Measurements from ENCODE around the gene ERMAP.
"Not testable (repeated sequence)": the region's sequence is repeated elsewhere in the genome, so short reads cannot be mapped to it uniquely, and the experiment has no call there.

Gene ERMAP

GRCh38 chr1:42847111-42847595, 30.2 kb downstream of the ERMAP start:
- FAIRE-seq = peak; percentile 36

GRCh38 chr1:42847721-42848460, 31.0 kb downstream of the ERMAP start:
- FAIRE-seq (no peak), DNase-seq (ENCODE audit: insufficient read length) (no peak)
- TF ChIP-seq POLR2A (IDR thresholded peaks at IDR 0.05; ENCODE audit: low read depth, low read length) (no peak), TAF1 (IDR thresholded peaks at IDR 0.05; ENCODE audit: borderline replicate concordance, low read depth, low read length) (no peak), POLR2AphosphoS5 (IDR thresholded peaks at IDR 0.05; ENCODE audit: low read depth, low read length) (no peak)

More at GRCh38 chr1:42847111-42847595, 30.2 kb downstream of the ERMAP start:
- no peak for DNase-seq (ENCODE audit: insufficient read length)
- TF ChIP-seq POLR2AphosphoS5 (IDR thresholded peaks at IDR 0.05; ENCODE audit: low read depth, low read length) = no peak
- no peak for TF ChIP-seq POLR2A (IDR thresholded peaks at IDR 0.05; ENCODE audit: low read depth, low read length)
- TF ChIP-seq TAF1 (IDR thresholded peaks at IDR 0.05; ENCODE audit: borderline replicate concordance, low read depth, low read length) = no peak

- no peak for DNase-seq (ENCODE audit: insufficient read length)
- FAIRE-seq = no peak
- TF ChIP-seq POLR2AphosphoS5 (IDR thresholded peaks at IDR 0.05; ENCODE audit: low read depth, low read length) (no peak), TAF1 (IDR thresholded peaks at IDR 0.05; ENCODE audit: borderline replicate concordance, low read depth, low read length) (no peak), POLR2A (IDR thresholded peaks at IDR 0.05; ENCODE audit: low read depth, low read length) (no peak)
Observed at GRCh38 chr1:42848823-42849537, 32.1 kb downstream of the ERMAP start.

GRCh38 chr1:42849944-42850343, 33.0 kb downstream of the ERMAP start:
- TF ChIP-seq POLR2AphosphoS5 (IDR thresholded peaks at IDR 0.05; ENCODE audit: low read depth, low read length) (no peak), TAF1 (IDR thresholded peaks at IDR 0.05; ENCODE audit: borderline replicate concordance, low read depth, low read length) (no peak), POLR2A (IDR thresholded peaks at IDR 0.05; ENCODE audit: low read depth, low read length) (no peak)
- FAIRE-seq = no peak
- no peak for DNase-seq (ENCODE audit: insufficient read length)

GRCh38 chr1:42851420-42851819, 34.5 kb downstream of the ERMAP start:
- no peak for TF ChIP-seq POLR2A (IDR thresholded peaks at IDR 0.05; ENCODE audit: low read depth, low read length)
- no peak for TF ChIP-seq TAF1 (IDR thresholded peaks at IDR 0.05; ENCODE audit: borderline replicate concordance, low read depth, low read length)
- no peak for TF ChIP-seq POLR2AphosphoS5 (IDR thresholded peaks at IDR 0.05; ENCODE audit: low read depth, low read length)
- no peak for FAIRE-seq
- DNase-seq (ENCODE audit: insufficient read length) = no peak

- no peak for FAIRE-seq
- TF ChIP-seq POLR2A (IDR thresholded peaks at IDR 0.05; ENCODE audit: low read depth, low read length) (no peak), TAF1 (IDR thresholded peaks at IDR 0.05; ENCODE audit: borderline replicate concordance, low read depth, low read length) (no peak), POLR2AphosphoS5 (IDR thresholded peaks at IDR 0.05; ENCODE audit: low read depth, low read length) (no peak)
- no peak for DNase-seq (ENCODE audit: insufficient read length)
Observed at GRCh38 chr1:42851960-42852607, 35.2 kb downstream of the ERMAP start.

- TF ChIP-seq POLR2A (IDR thresholded peaks at IDR 0.05; ENCODE audit: low read depth, low read length) = no peak
- DNase-seq (ENCODE audit: insufficient read length) (no peak), FAIRE-seq (no peak)
Observed at GRCh38 chr1:42852608-42852980, 35.7 kb downstream of the ERMAP start.

- no peak for DNase-seq (ENCODE audit: insufficient read length)
- FAIRE-seq = no peak
- TF ChIP-seq TAF1 (IDR thresholded peaks at IDR 0.05; ENCODE audit: borderline replicate concordance, low read depth, low read length) (no peak), POLR2AphosphoS5 (IDR thresholded peaks at IDR 0.05; ENCODE audit: low read depth, low read length) (no peak), POLR2A (IDR thresholded peaks at IDR 0.05; ENCODE audit: low read depth, low read length) (no peak)
Observed at GRCh38 chr1:42853116-42853884, 36.4 kb downstream of the ERMAP start.

- not testable (repeated sequence) for FAIRE-seq
Observed at GRCh38 chr1:42856554-42856953, 39.6 kb downstream of the ERMAP start.

GRCh38 chr1:42859366-42859765, 42.4 kb downstream of the ERMAP start:
- DNase-seq (ENCODE audit: insufficient read length); FAIRE-seq: not testable (repeated sequence)

More at GRCh38 chr1:42856554-42856953, 39.6 kb downstream of the ERMAP start:
- not testable (repeated sequence) for DNase-seq (ENCODE audit: insufficient read length)

- DNase-seq (ENCODE audit: insufficient read length) = no peak
- no peak for FAIRE-seq
- TF ChIP-seq POLR2AphosphoS5 (IDR thresholded peaks at IDR 0.05; ENCODE audit: low read depth, low read length) (no peak), POLR2A (IDR thresholded peaks at IDR 0.05; ENCODE audit: low read depth, low read length) (no peak), TAF1 (IDR thresholded peaks at IDR 0.05; ENCODE audit: borderline replicate concordance, low read depth, low read length) (no peak)
Observed at GRCh38 chr1:42860339-42861013, 43.6 kb downstream of the ERMAP start.
